Measurements from ENCODE around the gene IWS1. TPM values are rescaled to one million over a fixed set of nuclear protein-coding genes. Genes with fewer than 3 reads are reported as not detected.
A peak's percentile ranks its signal among the peaks of the same experiment; 100 is the strongest.

The IWS1 gene
- total and polyA plus RNA-seq, 2 experiments from 2014 or later: 45.9 to 47.8 TPM

DNA sequence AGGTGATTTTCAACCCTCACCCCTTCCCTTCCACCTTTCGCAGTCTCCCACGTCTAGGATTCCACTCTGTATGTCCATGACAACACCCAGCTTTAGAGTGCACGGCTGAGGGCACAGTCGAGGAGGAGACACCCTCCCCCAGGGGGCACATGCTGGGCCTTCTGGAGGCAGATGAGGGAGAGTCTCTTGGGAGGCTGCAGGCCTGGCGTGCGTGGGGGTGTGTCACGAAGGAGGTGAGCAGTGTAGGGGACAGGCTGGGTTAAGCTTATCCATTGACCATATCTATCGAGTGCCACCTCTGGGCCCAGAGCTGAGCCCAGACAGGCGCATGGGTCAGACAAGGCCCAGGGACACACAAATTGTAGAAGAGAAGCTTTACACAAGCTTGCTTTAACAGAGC, 89.2 kb downstream of the IWS1 start:
- TF ChIP-seq, protein P1, sequence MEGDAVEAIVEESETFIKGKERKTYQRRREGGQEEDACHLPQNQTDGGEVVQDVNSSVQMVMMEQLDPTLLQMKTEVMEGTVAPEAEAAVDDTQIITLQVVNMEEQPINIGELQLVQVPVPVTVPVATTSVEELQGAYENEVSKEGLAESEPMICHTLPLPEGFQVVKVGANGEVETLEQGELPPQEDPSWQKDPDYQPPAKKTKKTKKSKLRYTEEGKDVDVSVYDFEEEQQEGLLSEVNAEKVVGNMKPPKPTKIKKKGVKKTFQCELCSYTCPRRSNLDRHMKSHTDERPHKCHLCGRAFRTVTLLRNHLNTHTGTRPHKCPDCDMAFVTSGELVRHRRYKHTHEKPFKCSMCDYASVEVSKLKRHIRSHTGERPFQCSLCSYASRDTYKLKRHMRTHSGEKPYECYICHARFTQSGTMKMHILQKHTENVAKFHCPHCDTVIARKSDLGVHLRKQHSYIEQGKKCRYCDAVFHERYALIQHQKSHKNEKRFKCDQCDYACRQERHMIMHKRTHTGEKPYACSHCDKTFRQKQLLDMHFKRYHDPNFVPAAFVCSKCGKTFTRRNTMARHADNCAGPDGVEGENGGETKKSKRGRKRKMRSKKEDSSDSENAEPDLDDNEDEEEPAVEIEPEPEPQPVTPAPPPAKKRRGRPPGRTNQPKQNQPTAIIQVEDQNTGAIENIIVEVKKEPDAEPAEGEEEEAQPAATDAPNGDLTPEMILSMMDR (IDR thresholded peaks at IDR 0.05; ENCODE audit: poor library complexity): no peak
- TF ChIP-seq EZH2 (IDR thresholded peaks at IDR 0.05; ENCODE audit: borderline replicate concordance) (no peak), EZH2phosphoT487 (IDR thresholded peaks at IDR 0.05; ENCODE audit: low read depth, severe bottlenecking, unreplicated experiment) (no peak)
- no peak overlapping the region for H2AFZ ChIP-seq
- no peaks in the 10 kb centered on the region for H4K20me1 ChIP-seq (ENCODE audit: insufficient read depth, poor library complexity, severe bottlenecking)
- WGBS (ENCODE audit: low lambda C conversion rate, missing lambda C conversion rate): 94% methylated on average over 9 of the region's 9 CpGs
- H3K79me2 ChIP-seq: no peaks in the 10 kb centered on the region
- no peak overlapping the region for H3K4me3 ChIP-seq
- no peak overlapping the region for H3K4me2 ChIP-seq
- H3K9me2 ChIP-seq (replicated peaks; ENCODE audit: insufficient read depth): no peaks in the 10 kb centered on the region
- no peaks in the 10 kb centered on the region for H3K27me3 ChIP-seq
- peaks cover 12% of the 10 kb centered on the region for H3K4me1 ChIP-seq (ENCODE audit: insufficient read depth)
- no peaks in the 10 kb centered on the region for H3K36me3 ChIP-seq (replicated peaks; ENCODE audit: insufficient read depth, low read depth)
- peak overlapping the region; percentile 91 for H3K27ac ChIP-seq
- no peak for DNase-seq (ENCODE audit: low spot score)
- no peaks in the 10 kb centered on the region for H3K9me3 ChIP-seq (ENCODE audit: low read depth)

DNA sequence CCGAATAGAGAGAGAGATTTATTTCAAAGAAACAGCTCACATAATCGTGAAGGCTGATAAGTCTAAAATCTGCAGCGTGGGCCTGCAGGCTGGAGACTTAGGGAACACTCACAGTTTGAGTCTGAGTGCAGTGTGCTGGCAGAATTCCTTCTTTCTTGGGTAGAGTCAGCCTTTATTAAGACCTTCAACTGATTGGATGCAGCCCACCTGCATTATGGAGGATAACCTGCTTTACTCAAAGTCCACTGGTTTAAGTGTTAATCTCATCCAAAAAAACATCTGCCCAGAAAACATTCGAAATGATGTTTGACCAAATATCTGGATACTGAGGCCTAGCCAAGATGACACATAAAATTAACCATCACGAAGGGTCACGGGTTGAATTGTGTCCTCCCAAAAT, 91.8 kb downstream of the IWS1 start:
- H3K27ac ChIP-seq: no peak overlapping the region
- no peaks in the 10 kb centered on the region for H3K79me2 ChIP-seq
- WGBS (ENCODE audit: low lambda C conversion rate, missing lambda C conversion rate): 98% methylated on average over 6 of the region's 6 CpGs
- H3K36me3 ChIP-seq (replicated peaks; ENCODE audit: insufficient read depth, low read depth): no peaks in the 10 kb centered on the region
- H3K9me3 ChIP-seq (ENCODE audit: low read depth): no peaks in the 10 kb centered on the region
- no peaks in the 10 kb centered on the region for H3K27me3 ChIP-seq
- no peak overlapping the region for H3K4me3 ChIP-seq
- H2AFZ ChIP-seq: no peak overlapping the region
- no peaks in the 10 kb centered on the region for H4K20me1 ChIP-seq (ENCODE audit: insufficient read depth, poor library complexity, severe bottlenecking)
- H3K9me2 ChIP-seq (replicated peaks; ENCODE audit: insufficient read depth): no peaks in the 10 kb centered on the region
- H3K4me2 ChIP-seq: no peak overlapping the region
- TF ChIP-seq EZH2phosphoT487 (IDR thresholded peaks at IDR 0.05; ENCODE audit: low read depth, severe bottlenecking, unreplicated experiment) (no peak), EZH2 (IDR thresholded peaks at IDR 0.05; ENCODE audit: borderline replicate concordance) (no peak)
- TF ChIP-seq, protein P1 (IDR thresholded peaks at IDR 0.05; ENCODE audit: poor library complexity): no peak
- DNase-seq (ENCODE audit: low spot score): no peak
- peaks cover 12% of the 10 kb centered on the region for H3K4me1 ChIP-seq (ENCODE audit: insufficient read depth)

DNA sequence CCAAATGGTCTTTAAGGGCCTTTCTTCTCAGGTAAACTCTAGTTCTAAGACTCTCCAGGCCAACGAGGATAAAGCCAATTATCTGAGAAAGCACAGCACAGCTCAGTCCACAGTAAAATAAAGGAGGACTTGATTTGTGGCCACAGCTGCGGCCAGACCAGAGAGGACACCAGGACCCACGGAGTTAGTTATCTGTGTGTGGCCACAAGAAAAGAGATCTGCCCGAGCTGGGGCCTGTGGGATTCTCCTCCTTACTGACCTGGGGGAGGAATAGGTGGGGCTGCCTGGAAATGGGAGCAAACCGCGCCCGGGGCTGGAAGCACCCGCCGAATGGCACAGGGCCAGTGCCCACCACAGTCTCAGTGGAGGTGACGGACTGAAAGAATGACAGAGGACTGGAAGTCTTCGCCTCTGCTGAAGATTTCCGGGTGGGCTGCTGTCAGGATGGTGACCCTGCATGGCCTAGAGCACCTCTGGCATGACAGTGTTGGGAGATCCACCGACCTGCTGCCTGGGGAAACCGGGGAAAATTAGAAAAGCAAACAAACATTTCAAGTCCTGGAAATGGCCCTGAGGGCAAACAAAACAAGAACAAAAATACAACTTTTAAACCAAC, 94.8 kb downstream of the IWS1 start:
- no peaks in the 10 kb centered on the region for H3K4me1 ChIP-seq (ENCODE audit: insufficient read depth)
- no peaks in the 10 kb centered on the region for H3K36me3 ChIP-seq (replicated peaks; ENCODE audit: insufficient read depth, low read depth)
- no peaks in the 10 kb centered on the region for H3K9me2 ChIP-seq (replicated peaks; ENCODE audit: insufficient read depth)
- WGBS (ENCODE audit: low lambda C conversion rate, missing lambda C conversion rate): 78% methylated on average over 14 of the region's 14 CpGs
- no peaks in the 10 kb centered on the region for H3K9me3 ChIP-seq (ENCODE audit: low read depth)
- TF ChIP-seq, protein P1 (IDR thresholded peaks at IDR 0.05; ENCODE audit: poor library complexity): no peak
- TF ChIP-seq EZH2 (IDR thresholded peaks at IDR 0.05; ENCODE audit: borderline replicate concordance): no peak
- no peak for TF ChIP-seq EZH2phosphoT487 (IDR thresholded peaks at IDR 0.05; ENCODE audit: low read depth, severe bottlenecking, unreplicated experiment)
- H3K4me2 ChIP-seq: no peak overlapping the region
- DNase-seq (ENCODE audit: low spot score): no peak
- H3K27me3 ChIP-seq: no peaks in the 10 kb centered on the region
- H4K20me1 ChIP-seq (ENCODE audit: insufficient read depth, poor library complexity, severe bottlenecking): no peaks in the 10 kb centered on the region
- no peak overlapping the region for H2AFZ ChIP-seq
- H3K4me3 ChIP-seq: no peak overlapping the region
- H3K79me2 ChIP-seq: no peaks in the 10 kb centered on the region
- no peak overlapping the region for H3K27ac ChIP-seq

Small RNA genes lying within 50 kb of the gene (small RNA-seq; reads per million reads assigned to genes)
- not detected for gene RNU4-48P

Other genes starting within 250 kb of the IWS1 start
- 40.7 and 41.7 TPM in 2 replicates for gene ERCC3, start 232.3 kb downstream of the IWS1 start, total RNA-seq
- gene ERCC3, start 232.3 kb downstream of the IWS1 start, polyA plus RNA-seq: 36.3 and 43.5 TPM in 2 replicates
- 42.9 and 52.5 TPM in 2 replicates for gene MAP3K2, start 138.5 kb downstream of the IWS1 start, total RNA-seq
- gene MAP3K2, start 138.5 kb downstream of the IWS1 start, polyA plus RNA-seq: 28.5 and 35.7 TPM in 2 replicates
- 42.6 and 62.3 TPM in 2 replicates for gene PROC, start 108.1 kb downstream of the IWS1 start, total RNA-seq
- 48.9 and 70.2 TPM in 2 replicates for gene PROC, start 108.1 kb downstream of the IWS1 start, polyA plus RNA-seq
- 17.6 and 20.1 TPM in 2 replicates for gene MYO7B, start 9.2 kb upstream of the IWS1 start, total RNA-seq
- 12.6 and 17.6 TPM in 2 replicates for gene MYO7B, start 9.2 kb upstream of the IWS1 start, polyA plus RNA-seq
- not detected in 2 replicates for gene GPR17, start 119.7 kb upstream of the IWS1 start, total RNA-seq
- gene GPR17, start 119.7 kb upstream of the IWS1 start, polyA plus RNA-seq: 0.39 TPM in 1 of 2 replicates, not detected in the other
- gene LIMS2, start 149.0 kb upstream of the IWS1 start, total RNA-seq: 3.9 and 4.0 TPM in 2 replicates
- 8.3 and 14.9 TPM in 2 replicates for gene LIMS2, start 149.0 kb upstream of the IWS1 start, polyA plus RNA-seq
- gene SFT2D3, start 175.0 kb upstream of the IWS1 start, total RNA-seq: 10.2 and 10.7 TPM in 2 replicates
- gene SFT2D3, start 175.0 kb upstream of the IWS1 start, polyA plus RNA-seq: 1.6 TPM in 1 of 2 replicates, not detected in the other